Activated CD8-positive, alpha-beta memory T cell treated with anti-CD3 and anti-CD28 coated beads, Interleukin-2, amount 10 ng/mL, durations not matched to agents 7 days and 5 days (primary cell): ENCODE data around the gene FAM20C. TPM values are rescaled to one million over a fixed set of nuclear protein-coding genes. Genes with fewer than 3 reads are reported as not detected.

ENCODE experiments used
- ATAC-seq: fragments of 150-1000 bp; cut with Tn5 transposase; one replicate; pipeline ENCODE4 v1.10.0; 2021; ENCODE audit warnings: moderate library complexity
- CTCF ChIA-PET: fragments of 350-600 bp; sonication (Branson Sonifier 250); formaldehyde crosslinking; loops from one replicate; lab custom pipeline; 2021; ENCODE audit warnings: antibody characterized with exemption; lab: Charles Lee
- DNase-seq: peaks from one replicate; pipeline ENCODE4 v3.0.0-alpha.2; 2020
- H3K27ac Mint-ChIP-seq: one replicate; pipeline ENCODE4 v1.8.0; 2021; ENCODE audit warnings: mild to moderate bottlenecking, mixed read lengths
- H3K27me3 Mint-ChIP-seq: one replicate; pipeline ENCODE4 v1.8.0; 2021; ENCODE audit warnings: mixed read lengths
- H3K36me3 Mint-ChIP-seq: one replicate; pipeline ENCODE4 v1.8.0; 2021; ENCODE audit warnings: mild to moderate bottlenecking, mixed read lengths
- H3K4me1 Mint-ChIP-seq: one replicate; pipeline ENCODE4 v1.8.0; 2021; ENCODE audit warnings: mixed read lengths
- H3K4me3 Mint-ChIP-seq: one replicate; pipeline ENCODE4 v1.8.0; 2021; ENCODE audit warnings: mild to moderate bottlenecking, moderate library complexity, mixed read lengths
- H3K9me3 Mint-ChIP-seq: one replicate; pipeline ENCODE4 v1.8.0; 2022; ENCODE audit warnings: low read depth, mixed read lengths
- total RNA-seq, 2 experiments: library from RNA; stranded (reverse); gene quantifications; one replicate each; pipeline ENCODE4 v1.2.3, GENCODE V29; 2021

Gene FAM20C
- total RNA-seq, 2 experiments from 2014 or later: 0.45 to 0.73 TPM

- H3K36me3 Mint-ChIP-seq: no peaks in the 10 kb centered on the region
- CTCF ChIA-PET: no interaction called here
- no peak overlapping the region for H3K27ac Mint-ChIP-seq
- no peak overlapping the region for H3K4me3 Mint-ChIP-seq
- ATAC-seq: no peak
- no peaks in the 10 kb centered on the region for H3K4me1 Mint-ChIP-seq
- no peak for DNase-seq
- peaks cover 7% of the 10 kb centered on the region for H3K9me3 Mint-ChIP-seq
- peaks cover 8% of the 10 kb centered on the region for H3K27me3 Mint-ChIP-seq
Measured at GRCh38 chr7:270351-270983, 78.1 kb downstream of the FAM20C start.

- CTCF ChIA-PET: no interaction called here
- Mint-ChIP-seq H3K36me3 (no peaks in the 10 kb centered on the region), H3K9me3 (peaks cover 7% of the 10 kb centered on the region), H3K27me3 (peaks cover 8% of the 10 kb centered on the region), H3K27ac (no peak overlapping the region), H3K4me1 (no peaks in the 10 kb centered on the region), H3K4me3 (no peak overlapping the region)
- no peak for ATAC-seq
- no peak for DNase-seq
Measured at GRCh38 chr7:271266-272107, 79.1 kb downstream of the FAM20C start.

DNA sequence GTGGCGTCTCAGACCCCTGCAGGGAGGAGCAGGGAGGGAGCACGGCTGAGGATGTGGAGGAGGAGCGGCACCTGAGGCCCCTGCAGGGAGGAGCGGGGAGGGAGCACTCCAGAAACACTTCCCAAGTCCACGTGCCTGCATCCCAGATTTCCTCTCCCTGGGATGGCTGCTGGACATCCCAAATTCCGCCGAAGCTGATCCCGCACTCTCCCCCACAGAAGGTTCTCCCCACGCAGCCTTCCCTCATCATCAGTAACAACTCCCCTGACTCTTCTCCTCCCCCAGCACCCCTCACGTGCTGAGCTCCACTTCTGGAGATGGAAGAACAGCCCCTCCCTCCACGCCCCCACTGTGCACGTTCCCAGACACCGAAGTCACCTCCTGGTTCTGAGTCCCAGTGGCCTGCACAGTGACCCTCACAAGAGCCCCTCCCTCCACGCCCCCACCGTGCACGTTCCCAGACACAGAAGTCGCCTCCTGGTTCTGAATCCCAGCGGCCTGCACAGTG is 79.8 kb downstream of the FAM20C start:
- Mint-ChIP-seq H3K27ac (no peak overlapping the region), H3K36me3 (no peaks in the 10 kb centered on the region), H3K4me1 (no peaks in the 10 kb centered on the region), H3K27me3 (peaks cover 8% of the 10 kb centered on the region), H3K9me3 (peaks cover 7% of the 10 kb centered on the region), H3K4me3 (no peak overlapping the region)
- ATAC-seq (no peak), DNase-seq (no peak)
- CTCF ChIA-PET: no interaction called here

DNA sequence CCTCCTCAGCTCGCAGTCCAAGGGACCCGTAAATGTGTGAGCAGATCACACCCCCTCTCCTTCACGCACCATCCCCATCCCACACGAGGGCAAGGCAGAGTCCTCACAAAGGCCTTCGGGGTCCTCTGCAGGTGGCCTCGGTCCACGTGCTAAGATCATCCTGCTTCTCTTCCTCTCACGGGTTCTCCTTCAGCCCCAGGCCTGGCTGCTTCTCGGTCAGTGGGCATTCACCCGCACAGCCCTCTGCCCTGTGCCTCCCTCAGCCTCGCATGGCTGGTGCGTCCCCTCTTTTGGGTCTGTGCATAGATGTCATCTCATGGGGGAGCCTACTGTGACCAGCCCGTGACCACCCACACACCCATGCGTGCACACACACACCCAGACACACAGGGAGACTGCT is 80.3 kb downstream of the FAM20C start:
- Mint-ChIP-seq H3K27ac (no peak overlapping the region), H3K36me3 (no peaks in the 10 kb centered on the region), H3K4me3 (no peak overlapping the region), H3K9me3 (peaks cover 7% of the 10 kb centered on the region), H3K27me3 (peaks cover 8% of the 10 kb centered on the region), H3K4me1 (no peaks in the 10 kb centered on the region)
- ATAC-seq: no peak
- CTCF ChIA-PET: no interaction called here
- DNase-seq: no peak

GRCh38 chr7:273327-273726 is 81.0 kb downstream of the FAM20C start:
- Mint-ChIP-seq H3K4me1 (no peaks in the 10 kb centered on the region), H3K9me3 (peaks cover 7% of the 10 kb centered on the region), H3K27me3 (peaks cover 12% of the 10 kb centered on the region), H3K27ac (no peak overlapping the region), H3K4me3 (no peak overlapping the region), H3K36me3 (no peaks in the 10 kb centered on the region)
- no peak for ATAC-seq
- DNase-seq: no peak
- CTCF ChIA-PET: no interaction called here

DNA sequence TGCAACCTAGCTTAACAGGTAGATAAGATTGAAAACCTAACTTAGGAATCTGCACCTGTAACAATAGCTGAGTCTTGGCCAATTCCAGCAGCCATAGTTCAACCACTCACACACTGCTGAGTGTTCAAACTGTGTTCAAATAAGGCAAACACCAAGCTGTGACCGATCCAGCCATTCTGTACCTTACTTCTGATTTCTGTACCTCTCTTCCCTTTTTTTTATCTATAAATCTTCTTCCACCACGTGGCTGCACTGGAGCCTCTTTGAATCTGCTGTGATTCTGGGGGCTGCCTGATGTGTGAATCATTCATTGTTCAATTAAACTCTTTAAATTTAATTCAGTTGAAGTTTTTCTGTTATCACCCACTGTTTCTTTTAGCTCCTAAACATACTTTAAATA is 81.9 kb downstream of the FAM20C start:
- Mint-ChIP-seq H3K4me1 (no peaks in the 10 kb centered on the region), H3K4me3 (no peak overlapping the region), H3K27me3 (peaks cover 12% of the 10 kb centered on the region), H3K27ac (no peak overlapping the region), H3K9me3 (peaks cover 7% of the 10 kb centered on the region), H3K36me3 (no peaks in the 10 kb centered on the region)
- DNase-seq: no peak
- ATAC-seq: no peak
- CTCF ChIA-PET: no interaction called here

DNA sequence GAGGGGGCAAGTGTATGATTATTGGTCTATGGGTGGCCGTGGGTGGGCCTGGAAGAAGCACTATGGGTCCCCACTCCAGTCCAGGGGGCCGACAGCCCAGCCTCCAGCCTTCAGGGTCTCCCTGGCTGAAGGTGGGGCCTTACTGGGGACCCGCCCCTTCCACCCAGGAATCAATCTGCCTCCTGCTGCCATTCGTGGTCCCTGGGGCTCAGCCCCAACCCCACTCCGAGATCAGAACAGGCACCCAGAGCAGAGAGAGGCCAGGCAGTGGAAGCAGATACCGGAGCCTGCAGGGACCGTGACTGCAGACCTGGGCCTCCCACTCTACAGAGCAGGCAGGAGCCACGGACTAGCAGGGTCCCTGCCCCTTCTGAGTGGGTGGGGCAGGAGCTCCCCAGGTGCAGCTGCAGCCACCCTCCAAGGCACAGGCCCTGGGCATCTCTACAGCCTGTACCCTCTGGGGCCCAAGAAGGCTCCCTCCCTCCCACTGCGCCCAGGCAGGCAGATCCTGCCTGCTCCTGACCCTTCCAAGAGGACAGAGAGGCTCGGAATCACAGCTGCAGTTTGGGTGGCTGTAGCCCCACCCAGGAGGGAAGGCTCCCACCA is 84.0 kb downstream of the FAM20C start:
- Mint-ChIP-seq H3K4me3 (no peak overlapping the region), H3K4me1 (no peaks in the 10 kb centered on the region), H3K36me3 (no peaks in the 10 kb centered on the region), H3K27ac (no peak overlapping the region), H3K9me3 (peaks cover 7% of the 10 kb centered on the region), H3K27me3 (peaks cover 12% of the 10 kb centered on the region)
- CTCF ChIA-PET: no interaction called here
- ATAC-seq (no peak), DNase-seq (no peak)

DNA sequence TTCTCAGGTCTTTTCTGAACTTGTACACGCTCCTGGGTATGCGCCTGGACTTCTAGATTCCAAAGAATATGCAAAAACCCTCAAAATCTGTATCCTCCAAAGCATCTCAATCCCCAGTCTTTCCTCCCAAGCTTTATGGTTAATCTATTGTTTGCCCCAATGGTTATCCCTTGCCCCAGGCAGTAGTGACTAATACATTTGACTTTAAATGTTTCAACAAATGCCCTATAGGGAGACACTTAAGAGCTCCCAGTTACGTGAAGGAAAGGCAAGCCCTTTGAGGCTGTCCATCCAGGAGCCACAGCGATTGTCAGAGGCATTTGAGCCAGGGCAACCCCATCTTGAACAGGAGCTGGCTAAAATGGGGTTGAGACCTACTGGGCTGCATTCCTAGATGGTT is 84.9 kb downstream of the FAM20C start:
- CTCF ChIA-PET: interaction anchor here (1.1 kb wide), 1 partner anchor 13 kb away, joined by 3 read pairs; no protein-coding TSS in a partner anchor
- Mint-ChIP-seq H3K36me3 (no peaks in the 10 kb centered on the region), H3K4me1 (no peaks in the 10 kb centered on the region), H3K9me3 (peaks cover 7% of the 10 kb centered on the region), H3K4me3 (no peak overlapping the region), H3K27ac (no peak overlapping the region), H3K27me3 (peaks cover 12% of the 10 kb centered on the region)
- no peak for DNase-seq
- no peak for ATAC-seq

DNA sequence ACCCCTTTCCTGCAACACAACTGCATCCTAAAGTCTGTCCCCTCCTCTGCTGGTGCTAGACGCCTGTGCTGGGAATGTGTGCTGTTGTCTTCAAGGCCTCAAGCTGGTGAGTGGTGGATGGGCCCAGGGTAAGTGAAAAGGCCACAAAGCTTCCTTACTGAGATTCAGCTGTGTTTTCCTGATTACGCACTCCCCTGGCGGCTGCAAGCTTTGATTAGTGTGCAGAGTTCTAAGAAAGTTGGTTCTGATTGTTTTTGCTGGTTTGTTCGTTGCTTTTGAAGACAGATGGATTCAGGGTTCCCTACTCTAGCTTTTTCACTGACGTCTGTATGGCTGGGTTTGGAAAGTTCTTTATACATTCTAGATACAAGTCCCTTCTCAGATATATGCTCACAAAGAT is 85.7 kb downstream of the FAM20C start:
- Mint-ChIP-seq H3K4me1 (no peaks in the 10 kb centered on the region), H3K9me3 (peaks cover 7% of the 10 kb centered on the region), H3K36me3 (no peaks in the 10 kb centered on the region), H3K27me3 (peaks cover 12% of the 10 kb centered on the region), H3K4me3 (no peak overlapping the region), H3K27ac (no peak overlapping the region)
- DNase-seq (no peak), ATAC-seq (no peak)
- CTCF ChIA-PET: interaction anchor here (1.1 to 1.5 kb wide), 2 partner anchors 11 to 14 kb away, joined by 3 read pairs; no protein-coding TSS in a partner anchor

GRCh38 chr7:279821-280220 is 87.5 kb downstream of the FAM20C start:
- no peak for ATAC-seq
- H3K4me3 Mint-ChIP-seq: no peak overlapping the region
- H3K4me1 Mint-ChIP-seq: no peaks in the 10 kb centered on the region
- DNase-seq: no peak
- CTCF ChIA-PET: no interaction called here
- no peaks in the 10 kb centered on the region for H3K36me3 Mint-ChIP-seq
- no peak overlapping the region for H3K27ac Mint-ChIP-seq
- H3K27me3 Mint-ChIP-seq: peaks cover 9% of the 10 kb centered on the region
- no peaks in the 10 kb centered on the region for H3K9me3 Mint-ChIP-seq

GRCh38 chr7:280461-280860 is 88.1 kb downstream of the FAM20C start:
- no peak for ATAC-seq
- DNase-seq: no peak
- Mint-ChIP-seq H3K27ac (no peak overlapping the region), H3K9me3 (no peaks in the 10 kb centered on the region), H3K27me3 (peaks cover 5% of the 10 kb centered on the region), H3K36me3 (no peaks in the 10 kb centered on the region), H3K4me1 (no peaks in the 10 kb centered on the region), H3K4me3 (no peak overlapping the region)
- CTCF ChIA-PET: no interaction called here

DNA sequence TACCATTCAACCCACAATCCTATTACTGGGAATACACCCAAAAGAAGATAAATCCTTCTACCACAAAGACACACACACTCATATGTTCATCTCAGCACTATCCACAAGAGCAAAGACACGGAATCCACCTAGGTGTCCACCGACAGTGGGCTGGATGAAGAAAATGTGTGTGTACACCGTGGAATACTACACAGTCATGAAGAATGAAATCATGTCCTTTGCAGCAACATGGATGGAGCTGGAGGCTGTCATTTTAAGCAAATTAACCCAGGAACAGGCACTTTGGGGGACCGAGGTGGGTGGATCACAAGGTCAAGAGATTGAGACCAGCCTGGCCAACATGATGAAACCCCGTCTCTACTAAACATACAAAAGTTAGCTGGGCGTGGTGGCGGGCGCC is 89.3 kb downstream of the FAM20C start:
- H3K36me3 Mint-ChIP-seq: no peaks in the 10 kb centered on the region
- H3K4me1 Mint-ChIP-seq: no peaks in the 10 kb centered on the region
- H3K27me3 Mint-ChIP-seq: peaks cover 5% of the 10 kb centered on the region
- no peak overlapping the region for H3K27ac Mint-ChIP-seq
- H3K4me3 Mint-ChIP-seq: no peak overlapping the region
- no peak for ATAC-seq
- DNase-seq: no peak
- no peaks in the 10 kb centered on the region for H3K9me3 Mint-ChIP-seq
- CTCF ChIA-PET: no interaction called here

DNA sequence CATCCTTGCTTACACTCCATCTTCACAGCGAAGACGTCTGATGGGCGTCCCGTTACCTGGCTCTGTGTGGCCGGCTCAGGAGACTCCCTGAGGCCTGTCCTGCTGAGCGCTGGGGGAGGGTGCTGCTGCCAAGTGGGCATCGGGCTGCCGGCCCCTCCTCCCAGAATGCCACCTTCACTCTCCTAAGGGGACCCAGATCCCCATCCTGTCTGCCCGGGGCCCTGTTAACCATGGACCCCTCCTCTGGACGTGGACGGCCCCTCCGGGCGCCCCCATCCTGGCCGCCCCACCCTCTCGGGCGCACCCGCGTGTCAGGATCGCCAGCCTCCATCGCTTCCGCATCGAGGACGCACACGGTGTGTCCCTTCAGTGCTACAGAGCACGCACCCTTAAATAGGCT is 90.2 kb downstream of the FAM20C start:
- ATAC-seq: no peak
- no peak overlapping the region for H3K4me3 Mint-ChIP-seq
- no peaks in the 10 kb centered on the region for H3K36me3 Mint-ChIP-seq
- no peaks in the 10 kb centered on the region for H3K9me3 Mint-ChIP-seq
- peaks cover 7% of the 10 kb centered on the region for H3K27me3 Mint-ChIP-seq
- no peak for DNase-seq
- H3K4me1 Mint-ChIP-seq: no peaks in the 10 kb centered on the region
- H3K27ac Mint-ChIP-seq: no peak overlapping the region
- CTCF ChIA-PET: no interaction called here
